ENCODE data around the gene GRPEL1.

GRPEL1 gene

DNA sequence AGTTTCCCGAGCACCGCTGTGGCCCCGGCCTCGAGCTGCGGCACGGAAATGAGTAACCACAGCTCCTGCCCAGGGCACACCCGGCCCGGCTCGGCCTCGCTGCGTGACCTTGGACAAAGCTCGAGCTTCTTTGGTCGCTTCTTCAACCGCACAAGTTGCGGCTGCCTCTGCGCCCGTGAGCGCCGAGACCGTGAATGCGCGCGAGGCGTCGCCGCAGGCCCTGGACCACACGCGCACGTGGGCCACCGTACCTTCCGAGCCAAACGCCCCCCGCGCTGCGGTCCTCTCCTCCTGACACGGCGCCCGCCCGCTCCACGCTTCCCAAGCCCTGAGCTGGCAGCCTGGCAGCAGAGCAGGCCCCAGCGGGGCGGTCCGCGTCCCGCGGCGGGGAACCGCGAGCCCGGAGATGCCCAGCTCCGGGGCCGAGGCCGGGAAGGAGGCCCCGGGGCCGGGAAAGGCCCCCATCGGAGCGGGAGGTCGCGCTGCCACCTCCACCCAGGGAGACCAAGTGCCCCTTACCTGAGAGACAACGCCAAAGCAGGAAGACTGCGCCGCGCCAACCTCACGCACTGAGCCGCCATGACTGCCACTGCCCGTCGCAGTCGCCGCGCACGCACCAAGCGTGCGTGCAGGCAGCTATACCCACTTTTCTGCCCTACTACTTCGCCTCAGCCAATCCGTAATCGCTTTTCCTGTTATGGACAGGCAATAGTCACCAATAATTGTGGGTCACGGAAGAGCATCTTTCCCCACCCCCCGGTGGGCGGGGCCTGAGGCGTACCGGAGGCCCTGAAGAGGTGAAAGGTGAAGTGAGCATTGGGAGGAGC, at the start of gene GRPEL1:
Gene GRPEL1 (minus strand): TSS at position 613 of the 827 bp plus-strand sequence. CDS start 32 bp downstream, at position 581.
- Histone ChIP-seq H3K36me3 (ENCODE audit: control insufficient read depth, low read depth, low read length) (peaks cover 20% of the 10 kb centered on the region), H3K4me3 (ENCODE audit: low read length) (peak within 1 kb of the TSS; percentile 90), H3K27ac (ENCODE audit: low read length) (no peak within 1 kb of the TSS), H3K4me1 (ENCODE audit: control insufficient read depth, low read depth, low read length) (peaks cover 5% of the 10 kb centered on the region), H3K9me3 (ENCODE audit: control insufficient read depth, low read depth, low read length) (no peaks in the 10 kb centered on the region), H3K9ac (ENCODE audit: low read length) (peak within 1 kb of the TSS; percentile 65), H3K27me3 (ENCODE audit: control insufficient read depth, insufficient read depth, low read length) (peaks cover 19% of the 10 kb centered on the region)

DNA sequence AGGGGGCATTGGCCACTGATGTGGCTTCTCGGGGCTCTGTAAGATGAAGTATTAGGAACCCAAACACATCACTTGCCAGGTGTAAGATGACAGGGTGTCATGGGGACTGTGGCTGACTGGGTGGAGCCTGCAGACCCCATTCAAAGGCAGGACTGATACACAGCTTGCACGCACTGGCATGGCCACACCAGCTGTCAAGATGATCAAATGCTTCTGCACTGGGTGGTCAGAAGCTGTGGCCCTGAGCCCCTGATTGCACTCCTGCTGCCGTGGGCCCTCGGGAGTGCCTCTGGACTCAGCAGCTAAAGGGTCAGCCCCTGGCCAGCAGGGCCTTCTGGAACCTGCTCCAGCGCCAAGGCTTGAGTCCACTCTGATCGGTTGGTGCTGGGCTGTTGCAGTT, 48.8 kb upstream of the GRPEL1 start:
- no peak overlapping the region for H3K9ac ChIP-seq (ENCODE audit: low read length)
- no peaks in the 10 kb centered on the region for H3K36me3 ChIP-seq (ENCODE audit: control insufficient read depth, low read depth, low read length)
- H3K27ac ChIP-seq (ENCODE audit: low read length), result no peak overlapping the region
- H3K4me3 ChIP-seq (ENCODE audit: low read length), result no peak overlapping the region
- H3K9me3 ChIP-seq (ENCODE audit: control insufficient read depth, low read depth, low read length), result no peaks in the 10 kb centered on the region
- no peaks in the 10 kb centered on the region for H3K27me3 ChIP-seq (ENCODE audit: control insufficient read depth, insufficient read depth, low read length)
- no peaks in the 10 kb centered on the region for H3K4me1 ChIP-seq (ENCODE audit: control insufficient read depth, low read depth, low read length)

DNA sequence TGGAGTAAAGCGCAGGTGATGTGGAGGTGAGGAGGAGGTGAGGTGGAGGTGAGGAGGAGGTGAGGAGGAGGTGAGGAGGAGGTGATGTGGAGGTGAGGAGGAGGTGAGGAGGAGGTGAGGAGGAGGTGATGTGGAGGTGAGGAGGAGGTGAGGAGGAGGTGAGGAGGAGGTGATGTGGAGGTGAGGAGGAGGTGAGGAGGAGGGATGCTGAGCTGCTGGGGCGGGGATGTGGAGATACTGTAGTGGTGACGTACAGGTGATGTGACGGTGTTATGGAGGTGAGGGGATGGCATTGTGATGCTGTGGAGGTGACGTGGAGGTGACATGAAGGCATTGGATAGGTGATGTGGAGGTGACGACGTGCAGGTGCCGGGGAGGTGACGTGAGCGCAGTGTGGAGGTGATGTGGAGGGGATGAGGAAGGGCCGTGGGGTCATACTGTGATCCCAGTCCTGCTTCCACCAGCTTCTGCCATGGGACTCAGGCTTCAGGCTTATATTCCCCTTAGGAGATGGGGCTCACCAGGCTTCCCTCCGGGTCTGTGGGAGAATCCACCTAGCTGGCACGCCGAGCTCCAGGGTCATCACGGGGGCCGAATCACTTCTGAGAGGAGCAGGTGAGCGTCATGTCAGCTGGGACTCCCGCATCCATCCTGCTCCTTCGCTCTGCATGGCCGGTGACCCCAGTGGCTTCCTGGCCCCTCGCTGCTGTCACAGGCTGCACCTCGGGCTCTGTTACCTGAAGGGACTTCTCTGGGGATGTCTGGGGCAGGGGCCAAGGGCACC, 47.9 kb upstream of the GRPEL1 start:
- Histone ChIP-seq H3K9ac (ENCODE audit: low read length) (no peak overlapping the region), H3K4me3 (ENCODE audit: low read length) (no peak overlapping the region), H3K36me3 (ENCODE audit: control insufficient read depth, low read depth, low read length) (no peaks in the 10 kb centered on the region), H3K27me3 (ENCODE audit: control insufficient read depth, insufficient read depth, low read length) (no peaks in the 10 kb centered on the region), H3K4me1 (ENCODE audit: control insufficient read depth, low read depth, low read length) (no peaks in the 10 kb centered on the region), H3K27ac (ENCODE audit: low read length) (no peak overlapping the region), H3K9me3 (ENCODE audit: control insufficient read depth, low read depth, low read length) (no peaks in the 10 kb centered on the region)

DNA sequence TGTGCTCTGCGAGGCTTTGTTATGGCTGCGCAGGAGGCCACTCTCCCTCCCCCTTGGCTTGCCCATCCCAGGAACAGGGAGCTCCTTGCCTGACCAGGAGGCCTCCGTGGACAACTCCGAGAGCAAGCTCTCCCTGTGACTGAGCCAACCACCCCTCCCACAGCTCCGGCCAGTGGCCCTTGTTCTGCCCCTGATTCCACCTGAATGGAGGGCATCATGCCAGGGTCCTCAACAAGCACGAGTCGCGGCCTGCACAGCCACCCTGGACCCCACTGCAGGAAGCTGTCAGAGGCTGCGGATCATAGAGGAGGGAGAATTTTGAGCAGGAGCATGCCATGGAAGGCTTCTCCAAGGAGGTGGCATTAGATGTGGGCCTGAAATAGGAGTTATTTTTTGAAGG, 44.8 kb upstream of the GRPEL1 start:
- Histone ChIP-seq H3K9ac (ENCODE audit: low read length) (no peak overlapping the region), H3K36me3 (ENCODE audit: control insufficient read depth, low read depth, low read length) (no peaks in the 10 kb centered on the region), H3K9me3 (ENCODE audit: control insufficient read depth, low read depth, low read length) (no peaks in the 10 kb centered on the region), H3K4me3 (ENCODE audit: low read length) (no peak overlapping the region), H3K27me3 (ENCODE audit: control insufficient read depth, insufficient read depth, low read length) (no peaks in the 10 kb centered on the region), H3K4me1 (ENCODE audit: control insufficient read depth, low read depth, low read length) (no peaks in the 10 kb centered on the region), H3K27ac (ENCODE audit: low read length) (no peak overlapping the region)

DNA sequence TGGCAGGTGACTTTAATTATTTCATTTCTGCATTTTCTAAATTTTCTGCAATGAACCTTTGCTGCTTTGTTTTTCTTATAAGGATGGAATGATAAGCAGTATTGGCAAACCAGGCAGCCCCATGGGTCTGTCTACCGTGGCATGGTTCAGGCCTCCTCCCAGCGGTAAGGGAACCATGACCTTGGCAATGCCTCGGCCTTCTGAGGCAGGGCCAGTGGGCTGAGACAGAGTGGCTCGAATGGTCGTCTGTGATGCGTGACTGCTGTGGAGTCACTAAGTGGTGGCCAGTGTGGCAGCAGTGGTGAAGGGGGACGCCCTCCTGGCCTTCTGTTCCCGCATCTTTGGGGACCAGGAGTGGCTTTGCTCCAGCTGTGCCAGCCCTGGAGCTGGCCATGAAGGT, 43.6 kb upstream of the GRPEL1 start:
- no peak overlapping the region for H3K4me3 ChIP-seq (ENCODE audit: low read length)
- H3K27ac ChIP-seq (ENCODE audit: low read length), result no peak overlapping the region

DNA sequence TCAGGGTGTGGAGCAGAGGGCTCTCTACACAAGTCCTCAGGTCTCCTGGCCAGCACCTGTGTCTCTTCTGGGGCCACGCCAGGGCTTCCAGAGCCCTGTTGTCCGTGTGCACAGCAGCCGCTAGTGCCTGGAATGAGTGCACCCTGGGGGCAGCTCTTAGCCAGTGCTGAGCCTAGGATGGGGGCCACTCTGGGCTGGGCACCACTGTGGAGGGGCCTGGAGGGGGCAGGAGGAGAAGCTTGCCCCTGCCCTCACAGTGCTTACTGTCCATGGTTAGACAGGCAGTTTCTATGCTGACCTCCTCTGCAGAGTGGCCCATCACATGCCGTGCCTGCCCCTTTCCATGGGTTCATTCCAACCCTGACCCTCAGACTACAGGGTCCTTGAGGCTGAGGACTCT, 42.7 kb upstream of the GRPEL1 start:
- Histone ChIP-seq H3K4me1 (ENCODE audit: control insufficient read depth, low read depth, low read length) (no peaks in the 10 kb centered on the region), H3K27ac (ENCODE audit: low read length) (no peak overlapping the region), H3K27me3 (ENCODE audit: control insufficient read depth, insufficient read depth, low read length) (no peaks in the 10 kb centered on the region), H3K4me3 (ENCODE audit: low read length) (no peak overlapping the region), H3K36me3 (ENCODE audit: control insufficient read depth, low read depth, low read length) (no peaks in the 10 kb centered on the region), H3K9me3 (ENCODE audit: control insufficient read depth, low read depth, low read length) (no peaks in the 10 kb centered on the region), H3K9ac (ENCODE audit: low read length) (no peak overlapping the region)

More for the DNA sequence above, 43.6 kb upstream of the GRPEL1 start:
- H3K9ac ChIP-seq (ENCODE audit: low read length), result no peak overlapping the region
- no peaks in the 10 kb centered on the region for H3K4me1 ChIP-seq (ENCODE audit: control insufficient read depth, low read depth, low read length)
- no peaks in the 10 kb centered on the region for H3K36me3 ChIP-seq (ENCODE audit: control insufficient read depth, low read depth, low read length)
- no peaks in the 10 kb centered on the region for H3K9me3 ChIP-seq (ENCODE audit: control insufficient read depth, low read depth, low read length)
- no peaks in the 10 kb centered on the region for H3K27me3 ChIP-seq (ENCODE audit: control insufficient read depth, insufficient read depth, low read length)

DNA sequence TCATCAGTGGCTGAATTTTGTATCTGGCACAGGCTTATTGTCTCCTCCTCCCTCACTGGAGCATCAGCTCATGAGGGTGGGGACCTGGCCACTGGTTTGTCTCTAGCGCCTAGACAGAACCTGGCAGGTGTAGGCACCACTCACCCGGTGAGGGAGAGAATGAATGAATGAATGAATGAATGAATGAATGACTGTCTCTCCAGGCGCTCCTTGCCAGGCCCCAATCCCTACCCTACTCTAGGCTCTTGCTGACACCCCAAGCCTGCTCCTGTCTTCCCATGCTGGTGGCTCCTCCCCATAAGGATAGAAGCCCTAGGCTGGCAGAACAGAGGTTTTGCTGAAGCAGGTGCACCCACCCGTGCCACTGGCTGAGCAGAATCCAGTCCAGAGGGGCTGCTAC, 41.3 kb upstream of the GRPEL1 start:
- no peaks in the 10 kb centered on the region for H3K36me3 ChIP-seq (ENCODE audit: control insufficient read depth, low read depth, low read length)
- H3K27ac ChIP-seq (ENCODE audit: low read length), result no peak overlapping the region
- H3K4me1 ChIP-seq (ENCODE audit: control insufficient read depth, low read depth, low read length), result no peaks in the 10 kb centered on the region
- no peaks in the 10 kb centered on the region for H3K9me3 ChIP-seq (ENCODE audit: control insufficient read depth, low read depth, low read length)
- peaks cover 3% of the 10 kb centered on the region for H3K27me3 ChIP-seq (ENCODE audit: control insufficient read depth, insufficient read depth, low read length)
- no peak overlapping the region for H3K9ac ChIP-seq (ENCODE audit: low read length)
- H3K4me3 ChIP-seq (ENCODE audit: low read length), result no peak overlapping the region

DNA sequence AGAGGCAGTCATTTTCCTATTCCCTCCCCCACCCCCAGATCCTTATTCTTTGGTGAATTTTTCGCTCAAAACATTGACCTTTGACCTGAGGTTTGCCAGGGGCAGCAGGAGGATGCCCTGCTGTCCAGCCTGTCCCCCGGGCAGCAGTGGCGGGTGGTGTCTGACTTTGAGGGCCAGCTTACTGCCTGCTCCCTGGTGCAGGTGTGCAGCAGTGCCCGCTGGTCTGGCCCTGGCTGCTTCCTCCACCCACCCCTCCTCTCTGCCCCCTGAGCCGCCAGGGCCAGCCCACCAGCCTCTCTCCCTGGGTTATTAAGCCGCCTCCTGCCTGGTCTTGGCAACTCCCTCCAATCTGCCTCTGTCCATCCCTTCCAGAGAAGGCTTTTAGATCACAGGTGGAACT, 40.8 kb upstream of the GRPEL1 start:
- no peak overlapping the region for H3K9ac ChIP-seq (ENCODE audit: low read length)
- H3K4me3 ChIP-seq (ENCODE audit: low read length), result no peak overlapping the region
- peaks cover 8% of the 10 kb centered on the region for H3K27me3 ChIP-seq (ENCODE audit: control insufficient read depth, insufficient read depth, low read length)
- H3K27ac ChIP-seq (ENCODE audit: low read length), result no peak overlapping the region
- no peaks in the 10 kb centered on the region for H3K9me3 ChIP-seq (ENCODE audit: control insufficient read depth, low read depth, low read length)
- H3K36me3 ChIP-seq (ENCODE audit: control insufficient read depth, low read depth, low read length), result no peaks in the 10 kb centered on the region
- H3K4me1 ChIP-seq (ENCODE audit: control insufficient read depth, low read depth, low read length), result no peaks in the 10 kb centered on the region

DNA sequence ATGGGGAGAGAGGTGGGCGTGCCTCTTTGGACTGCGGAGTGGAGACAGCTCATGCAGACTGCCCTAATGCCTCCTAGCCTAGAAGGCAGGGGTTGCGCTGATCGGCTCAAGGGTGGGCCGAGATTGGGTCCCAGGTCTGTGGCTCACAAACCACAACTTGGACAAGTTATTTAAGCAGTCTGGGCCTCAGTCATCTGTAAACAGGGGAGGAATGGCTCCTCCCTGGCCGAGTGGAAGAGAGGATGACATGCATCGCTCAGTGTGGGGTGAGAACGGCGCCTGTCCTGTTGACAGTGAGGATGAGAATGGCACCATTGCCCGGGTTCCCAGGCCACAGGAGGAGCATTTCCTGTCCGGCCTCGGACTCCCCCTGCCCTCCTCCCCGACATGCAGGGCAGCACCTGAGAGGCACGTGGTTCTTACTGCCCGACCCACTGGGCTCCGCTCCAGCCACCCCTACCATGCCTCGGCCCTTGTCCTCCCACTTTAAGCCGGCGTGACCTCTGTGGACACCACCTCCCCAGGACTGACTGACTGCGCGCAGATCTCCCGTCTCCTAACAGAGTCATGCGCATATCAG, 40.3 kb upstream of the GRPEL1 start:
- Histone ChIP-seq H3K4me1 (ENCODE audit: control insufficient read depth, low read depth, low read length) (no peaks in the 10 kb centered on the region), H3K9me3 (ENCODE audit: control insufficient read depth, low read depth, low read length) (no peaks in the 10 kb centered on the region), H3K27ac (ENCODE audit: low read length) (no peak overlapping the region), H3K4me3 (ENCODE audit: low read length) (no peak overlapping the region), H3K9ac (ENCODE audit: low read length) (no peak overlapping the region), H3K36me3 (ENCODE audit: control insufficient read depth, low read depth, low read length) (no peaks in the 10 kb centered on the region), H3K27me3 (ENCODE audit: control insufficient read depth, insufficient read depth, low read length) (peaks cover 11% of the 10 kb centered on the region)

DNA sequence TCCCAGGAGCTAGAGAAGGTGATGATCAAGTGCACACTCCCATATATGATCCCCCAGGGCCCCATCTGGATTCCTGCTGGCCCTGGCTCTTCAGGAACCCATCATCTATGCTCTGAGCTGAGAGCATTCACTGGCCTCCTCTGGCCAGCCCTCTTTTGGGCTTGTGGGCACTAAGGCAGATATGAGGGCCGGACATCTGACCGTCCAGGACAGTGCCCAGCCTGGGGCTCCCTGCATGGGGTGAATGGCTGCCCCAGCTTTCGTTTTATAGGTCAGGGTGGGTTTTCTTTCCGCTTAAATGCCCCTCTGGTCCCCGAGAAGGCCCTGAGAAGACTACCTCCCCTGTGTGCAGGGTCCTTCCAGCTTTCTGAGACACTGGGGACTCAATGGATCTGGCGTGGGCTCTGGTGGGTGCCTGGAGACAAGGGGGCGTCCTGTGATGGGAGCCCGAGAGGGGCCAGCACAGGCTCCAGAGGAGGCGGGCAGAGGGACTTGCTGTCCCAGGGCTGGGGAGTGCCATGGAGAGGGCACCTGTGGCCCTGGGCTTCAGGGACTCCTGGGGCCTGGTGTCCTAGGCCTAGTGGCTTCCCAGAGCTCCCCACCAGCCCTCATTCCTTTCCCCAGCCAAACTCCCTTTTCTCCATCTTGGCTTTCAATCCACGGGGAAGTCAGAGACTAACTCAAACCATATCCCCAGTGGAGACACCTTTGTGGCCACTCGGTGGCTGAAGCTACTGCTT, 39.5 kb upstream of the GRPEL1 start:
- Histone ChIP-seq H3K9me3 (ENCODE audit: control insufficient read depth, low read depth, low read length) (no peaks in the 10 kb centered on the region), H3K4me1 (ENCODE audit: control insufficient read depth, low read depth, low read length) (peaks cover 2% of the 10 kb centered on the region), H3K4me3 (ENCODE audit: low read length) (no peak overlapping the region), H3K36me3 (ENCODE audit: control insufficient read depth, low read depth, low read length) (no peaks in the 10 kb centered on the region), H3K27me3 (ENCODE audit: control insufficient read depth, insufficient read depth, low read length) (peaks cover 18% of the 10 kb centered on the region), H3K9ac (ENCODE audit: low read length) (no peak overlapping the region), H3K27ac (ENCODE audit: low read length) (no peak overlapping the region)

DNA sequence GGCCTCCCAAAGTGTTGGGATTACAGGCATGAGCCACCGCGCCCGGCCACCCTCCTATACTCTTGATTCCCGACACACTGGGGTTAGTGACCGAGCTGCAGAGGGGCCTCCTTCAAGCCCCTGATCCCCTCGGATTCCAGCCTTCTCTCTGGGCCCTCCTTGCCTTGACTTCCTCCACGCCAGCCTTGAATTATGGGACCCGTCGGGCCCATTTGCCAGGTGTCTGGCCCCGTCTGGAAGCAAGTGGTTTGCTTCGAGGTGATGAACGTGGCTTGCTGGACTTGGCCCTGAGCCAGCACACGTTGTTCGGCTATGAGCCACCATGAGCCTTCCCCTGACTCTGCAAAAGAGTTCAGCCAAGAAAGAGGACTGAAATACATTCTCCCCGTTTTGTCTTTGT, 37.4 kb upstream of the GRPEL1 start:
- H3K4me1 ChIP-seq (ENCODE audit: control insufficient read depth, low read depth, low read length), result peaks cover 5% of the 10 kb centered on the region
- no peak overlapping the region for H3K9ac ChIP-seq (ENCODE audit: low read length)
- H3K9me3 ChIP-seq (ENCODE audit: control insufficient read depth, low read depth, low read length), result no peaks in the 10 kb centered on the region
- H3K27ac ChIP-seq (ENCODE audit: low read length), result no peak overlapping the region
- H3K27me3 ChIP-seq (ENCODE audit: control insufficient read depth, insufficient read depth, low read length), result peaks cover 21% of the 10 kb centered on the region
- H3K36me3 ChIP-seq (ENCODE audit: control insufficient read depth, low read depth, low read length), result no peaks in the 10 kb centered on the region
- H3K4me3 ChIP-seq (ENCODE audit: low read length), result no peak overlapping the region

Measured in iPS-18a (cell line).